ENCODE data around the gene ZXDC.
A peak's percentile ranks its signal among the peaks of the same experiment; 100 is the strongest.

ZXDC gene

DNA sequence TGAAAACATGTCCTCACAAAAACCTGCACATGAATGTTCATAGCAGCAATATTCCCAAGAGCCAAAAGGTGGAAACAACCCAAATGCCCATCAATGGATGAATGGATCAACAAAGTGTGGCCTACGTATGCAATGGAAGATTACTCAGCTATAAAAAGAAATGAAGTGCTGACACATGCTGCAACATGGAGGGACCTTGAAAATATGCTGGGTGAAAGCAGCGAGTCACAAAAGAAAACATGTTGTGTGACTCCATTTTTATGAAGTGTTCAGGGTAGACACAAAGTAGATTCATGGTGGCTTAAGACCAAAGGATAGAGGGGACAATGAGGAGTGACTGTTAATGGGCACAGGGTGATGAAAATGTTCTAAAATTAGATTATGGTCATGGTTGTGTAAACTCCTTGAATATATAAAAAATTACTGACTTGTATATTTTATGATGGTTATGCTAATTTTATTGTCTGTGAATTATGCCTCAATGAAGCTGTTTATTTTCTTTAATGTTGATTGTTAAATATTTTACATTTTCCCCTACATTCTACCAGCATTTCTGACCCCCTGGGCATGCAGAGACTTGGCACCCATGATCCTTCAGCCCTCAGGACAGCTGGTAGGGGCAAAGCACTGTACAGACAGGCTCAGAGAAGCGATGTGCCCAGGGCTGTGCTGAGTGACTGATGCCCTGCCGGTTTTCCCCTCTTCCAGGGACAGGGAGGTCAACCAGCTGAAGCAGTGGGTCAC lies 43.2 kb downstream of the ZXDC start:
- peak; percentile 1 for DNase-seq (ENCODE audit: low read depth)
- TF ChIP-seq, protein P1, sequence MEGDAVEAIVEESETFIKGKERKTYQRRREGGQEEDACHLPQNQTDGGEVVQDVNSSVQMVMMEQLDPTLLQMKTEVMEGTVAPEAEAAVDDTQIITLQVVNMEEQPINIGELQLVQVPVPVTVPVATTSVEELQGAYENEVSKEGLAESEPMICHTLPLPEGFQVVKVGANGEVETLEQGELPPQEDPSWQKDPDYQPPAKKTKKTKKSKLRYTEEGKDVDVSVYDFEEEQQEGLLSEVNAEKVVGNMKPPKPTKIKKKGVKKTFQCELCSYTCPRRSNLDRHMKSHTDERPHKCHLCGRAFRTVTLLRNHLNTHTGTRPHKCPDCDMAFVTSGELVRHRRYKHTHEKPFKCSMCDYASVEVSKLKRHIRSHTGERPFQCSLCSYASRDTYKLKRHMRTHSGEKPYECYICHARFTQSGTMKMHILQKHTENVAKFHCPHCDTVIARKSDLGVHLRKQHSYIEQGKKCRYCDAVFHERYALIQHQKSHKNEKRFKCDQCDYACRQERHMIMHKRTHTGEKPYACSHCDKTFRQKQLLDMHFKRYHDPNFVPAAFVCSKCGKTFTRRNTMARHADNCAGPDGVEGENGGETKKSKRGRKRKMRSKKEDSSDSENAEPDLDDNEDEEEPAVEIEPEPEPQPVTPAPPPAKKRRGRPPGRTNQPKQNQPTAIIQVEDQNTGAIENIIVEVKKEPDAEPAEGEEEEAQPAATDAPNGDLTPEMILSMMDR (IDR thresholded peaks at IDR 0.05; ENCODE audit: control insufficient read depth, insufficient read depth, low read depth, low read length, missing control alignments), result no peak
- no peak overlapping the region for H3K4me3 ChIP-seq (ENCODE audit: control insufficient read depth, low read depth, low read length)

DNA sequence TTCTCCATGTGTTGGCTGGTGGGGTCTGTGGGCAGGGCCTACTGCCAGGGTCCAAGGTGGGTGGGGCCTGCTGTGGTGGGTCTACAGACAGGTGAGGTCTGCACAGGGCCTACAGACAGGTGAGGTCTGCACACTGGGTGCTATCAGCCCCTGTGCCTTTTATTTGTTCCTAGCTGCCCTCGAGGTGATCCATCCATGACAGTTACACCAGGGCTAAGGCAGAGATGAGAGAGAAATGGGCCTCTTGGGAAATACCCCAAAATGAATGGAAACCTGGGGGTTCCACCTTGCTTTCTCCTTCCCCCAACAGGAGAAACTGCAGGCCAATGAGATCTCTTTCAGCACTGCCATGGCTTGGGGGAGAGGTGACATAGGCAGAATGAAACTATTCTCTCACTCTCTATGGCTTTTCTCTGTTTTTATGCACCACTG lies 44.6 kb downstream of the ZXDC start:
- no peak overlapping the region for H3K4me3 ChIP-seq (ENCODE audit: control insufficient read depth, low read depth, low read length)
- no peak for DNase-seq (ENCODE audit: low read depth)
- TF ChIP-seq, protein P1 (IDR thresholded peaks at IDR 0.05; ENCODE audit: control insufficient read depth, insufficient read depth, low read depth, low read length, missing control alignments), result no peak

DNA sequence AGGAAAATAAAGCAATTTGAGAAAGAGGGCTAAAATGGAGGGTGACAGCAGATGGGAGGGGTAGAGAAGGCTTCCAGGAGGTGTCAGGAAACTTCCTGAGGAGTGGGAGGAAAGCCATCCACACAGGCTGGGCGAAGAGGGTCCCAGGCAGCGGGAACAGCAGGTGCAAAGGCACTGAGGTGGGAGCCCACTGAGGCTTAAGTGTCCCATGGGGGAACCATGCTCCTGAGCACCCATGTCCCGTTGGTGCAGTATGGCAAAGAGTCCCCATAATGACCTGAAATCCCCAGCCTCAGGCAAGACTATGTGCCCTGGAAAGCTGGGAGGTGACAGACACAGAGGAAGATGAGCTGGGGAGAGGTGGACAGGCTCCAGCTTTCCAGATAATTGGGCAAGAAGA lies 50.9 kb downstream of the ZXDC start:
- DNase-seq (ENCODE audit: low read depth), result no peak
- no peak overlapping the region for H3K4me3 ChIP-seq (ENCODE audit: control insufficient read depth, low read depth, low read length)
- TF ChIP-seq, protein P1 (IDR thresholded peaks at IDR 0.05; ENCODE audit: control insufficient read depth, insufficient read depth, low read depth, low read length, missing control alignments), result no peak

DNA sequence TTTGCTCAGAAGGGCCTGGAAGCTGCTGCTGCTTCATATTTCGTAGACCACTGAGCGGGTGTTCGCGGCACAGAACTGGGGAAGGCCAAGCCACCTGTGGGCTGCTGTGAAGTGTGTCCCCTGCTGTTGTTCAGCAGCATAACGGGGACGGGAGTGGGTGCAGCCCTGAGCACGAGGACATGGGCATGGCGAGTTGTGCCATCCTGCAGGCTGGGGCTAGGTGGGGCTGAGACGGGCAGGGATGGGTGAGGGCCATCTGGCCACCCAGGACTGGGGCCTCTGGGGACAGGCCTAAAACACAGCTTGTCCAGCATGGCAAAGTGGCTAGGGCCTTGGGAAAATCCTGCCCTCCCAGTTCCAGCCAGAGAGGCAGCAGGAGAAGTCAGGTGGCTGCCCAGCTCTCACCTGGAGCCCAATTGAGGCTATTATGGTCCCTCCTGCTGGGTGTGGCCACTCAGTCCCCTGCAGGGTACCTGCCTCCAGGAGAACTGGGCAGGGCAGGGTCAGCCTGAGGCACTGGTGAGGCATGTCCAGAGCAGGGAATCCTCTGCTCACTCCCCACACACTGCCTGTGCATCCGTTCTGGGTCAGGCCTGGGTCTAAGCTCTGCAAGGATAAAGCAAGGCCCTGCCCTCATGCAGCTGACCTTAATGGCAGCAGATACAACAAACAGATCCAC lies 51.5 kb downstream of the ZXDC start:
- TF ChIP-seq, protein P1 (IDR thresholded peaks at IDR 0.05; ENCODE audit: control insufficient read depth, insufficient read depth, low read depth, low read length, missing control alignments), result no peak
- no peak for DNase-seq (ENCODE audit: low read depth)
- no peak overlapping the region for H3K4me3 ChIP-seq (ENCODE audit: control insufficient read depth, low read depth, low read length)

DNA sequence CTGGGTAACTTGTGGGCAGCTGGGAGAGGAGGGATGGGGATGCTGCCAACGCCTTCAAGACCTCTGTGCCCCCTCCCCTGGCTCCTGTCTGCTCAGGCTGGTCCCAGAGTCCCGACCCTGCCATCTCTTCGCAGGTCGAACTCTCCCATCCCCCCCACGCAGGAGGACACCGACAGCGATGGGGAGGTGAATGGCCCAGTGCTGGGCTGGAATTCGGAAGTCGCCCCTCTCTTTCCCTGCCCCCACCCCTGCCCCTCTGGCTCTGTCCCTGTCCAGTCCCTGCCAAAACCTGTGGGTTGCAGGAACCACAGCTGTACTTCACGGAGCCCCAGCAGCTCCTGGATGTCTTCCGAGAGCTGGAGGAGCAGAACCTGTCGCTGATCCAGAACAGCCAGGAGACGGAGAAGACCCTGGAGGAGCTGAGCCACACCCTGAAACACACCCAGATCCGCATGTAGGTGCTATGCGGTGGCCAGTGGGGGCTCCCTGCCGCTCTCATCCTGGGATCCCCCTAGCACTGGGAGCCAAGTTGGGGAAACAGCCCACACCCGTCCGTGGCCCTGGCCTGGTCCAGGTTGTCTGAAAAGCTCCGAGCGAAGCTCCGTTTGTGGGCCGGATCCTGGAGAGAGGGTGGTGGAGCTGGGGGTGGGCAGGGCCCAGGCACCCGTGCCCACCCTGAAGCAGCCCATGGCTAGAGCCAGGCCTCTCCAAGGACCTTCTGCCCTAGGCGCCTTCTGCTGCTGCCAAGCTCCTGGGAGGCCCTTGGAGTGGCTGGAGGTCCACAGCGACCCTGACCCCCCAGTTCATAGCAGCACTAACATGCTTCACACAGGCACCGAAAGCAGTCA lies 52.3 kb downstream of the ZXDC start:
- TF ChIP-seq, protein P1 (IDR thresholded peaks at IDR 0.05; ENCODE audit: control insufficient read depth, insufficient read depth, low read depth, low read length, missing control alignments), result no peak

DNA sequence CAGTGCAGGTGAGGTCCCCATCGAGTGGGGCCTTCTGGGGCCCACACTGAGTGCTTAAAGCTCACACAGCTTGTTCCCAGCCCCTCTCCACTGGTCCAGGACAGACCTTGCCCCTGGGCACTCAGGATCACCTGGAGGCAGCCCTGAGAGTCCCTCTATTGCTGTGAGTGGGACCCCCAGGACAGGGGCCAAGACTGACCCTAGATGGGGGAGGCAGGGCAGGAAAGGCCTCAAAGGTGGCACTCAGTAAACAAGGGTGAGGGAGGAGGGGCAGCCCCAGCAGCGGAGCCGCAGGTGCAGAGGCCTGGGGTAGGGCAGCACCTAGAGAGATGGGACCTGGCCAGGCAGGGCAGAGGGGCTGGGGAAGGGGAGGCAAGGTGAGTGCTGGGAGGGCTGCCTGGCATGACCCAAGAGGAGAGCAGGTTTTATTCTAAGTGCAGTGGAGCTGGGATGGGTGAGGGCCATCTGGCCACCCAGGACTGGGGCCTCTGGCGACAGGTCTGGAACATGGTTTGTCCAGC lies 53.1 kb downstream of the ZXDC start:
- TF ChIP-seq, protein P1 (IDR thresholded peaks at IDR 0.05; ENCODE audit: control insufficient read depth, insufficient read depth, low read depth, low read length, missing control alignments), result no peak
- no peak overlapping the region for H3K4me3 ChIP-seq (ENCODE audit: control insufficient read depth, low read depth, low read length)
- DNase-seq (ENCODE audit: low read depth), result no peak

More for the DNA sequence above, 52.3 kb downstream of the ZXDC start:
- no peak overlapping the region for H3K4me3 ChIP-seq (ENCODE audit: control insufficient read depth, low read depth, low read length)
- DNase-seq (ENCODE audit: low read depth), result no peak
